Breast epithelium (tissue), 3 donors: ENCODE measurements around the gene PMM1.

Source experiments
- CTCF ChIP-seq, 3 donors: fragments of 450-650 bp; IDR thresholded peaks; one replicate each; pipeline ENCODE4 v1.5.1; 2016 to 2017; ENCODE audit warnings: antibody characterized with exemption in 3 of 3, mild to moderate bottlenecking in 3 of 3, moderate library complexity in 3 of 3
- POLR2A ChIP-seq: fragments of 450-650 bp; IDR thresholded peaks from one replicate; pipeline ENCODE4 v1.6.1; 2016; ENCODE audit warnings: antibody characterized with exemption, mild to moderate bottlenecking, moderate library complexity
- POLR2AphosphoS5 ChIP-seq, 3 donors: sonication (generic); formaldehyde crosslinking; IDR thresholded peaks; one replicate each; pipeline ENCODE4 v1.6.1; 2017; ENCODE audit warnings: antibody characterized with exemption in 3 of 3

- TF ChIP-seq CTCF (IDR thresholded peaks at IDR 0.05), result no peak
- TF ChIP-seq POLR2AphosphoS5 (IDR thresholded peaks at IDR 0.05), result no peak
- no peak for TF ChIP-seq POLR2A
Observed at GRCh38 chr22:41625577-41625976, 35.9 kb upstream of the PMM1 start.
